ENCODE measurements around the gene SYAP1. TPM values are rescaled to one million over a fixed set of nuclear protein-coding genes. Genes with fewer than 3 reads are reported as not detected.

The SYAP1 gene
- total and polyA plus RNA-seq, 2 of the 8 experiments (the other 6 are each of a cell fraction or from before 2014, with no cell fraction given): 2.9 to 20.3 TPM

DNA sequence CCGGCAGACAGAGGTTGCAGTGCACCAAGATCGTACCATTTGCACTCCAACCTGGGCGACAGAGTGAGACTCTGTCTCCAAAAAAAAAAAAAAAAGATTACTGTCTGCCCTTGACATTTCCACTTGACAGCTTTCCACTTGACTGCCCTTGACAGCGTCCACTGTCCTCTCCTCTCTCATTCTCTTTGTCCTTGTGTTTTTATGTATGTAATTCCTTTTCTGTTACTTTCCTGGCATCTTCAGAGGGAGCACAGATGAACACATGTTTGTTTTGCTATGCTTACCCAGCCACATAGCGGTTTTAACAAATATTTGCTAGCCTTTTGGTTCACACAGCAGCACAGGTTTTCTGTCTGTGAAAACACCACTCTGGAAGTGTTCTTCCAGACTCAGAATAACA is 26.2 kb downstream of the SYAP1 start:
- Histone ChIP-seq H4K20me1 (replicated peaks in 1 of 2; ENCODE audit: control insufficient read depth in 1 of 2, insufficient read depth in 2 of 2, low read length in 2 of 2) (peaks cover 0 to 4% of the 10 kb centered on the region in 2 experiments), H2AFZ (ENCODE audit: low read length) (no peak overlapping the region), H3K56ac (replicated peaks; ENCODE audit: insufficient read length, low read depth, low read length) (no peak overlapping the region), H3K9me3 (ENCODE audit: insufficient read depth in 2 of 2, low read depth in 1 of 2, low read length in 1 of 2) (no peaks in the 10 kb centered on the region), H2AK5ac (ENCODE audit: low read depth, low read length) (no peak overlapping the region), H3K79me2 (ENCODE audit: control insufficient read depth in 1 of 2, insufficient read depth in 2 of 2, low read length in 2 of 2) (no peaks in the 10 kb centered on the region), H3K4me3 (ENCODE audit: extremely low read depth in 1 of 4, insufficient read depth in 2 of 4, low read depth in 3 of 4, low read length in 4 of 4) (no peak overlapping the region), H4K8ac (ENCODE audit: extremely low read depth, insufficient read depth, low read length) (no peak overlapping the region), H3K23me2 (ENCODE audit: low read depth, low read length) (no peaks in the 10 kb centered on the region), H3K4me1 (replicated peaks in 1 of 4; ENCODE audit: control insufficient read depth in 3 of 4, insufficient read depth in 4 of 4, low read length in 3 of 4) (no peaks in the 10 kb centered on the region), H3K79me1 (ENCODE audit: low read depth, low read length) (no peaks in the 10 kb centered on the region), H3K14ac (ENCODE audit: insufficient read length) (no peak overlapping the region), H3K27me3 (replicated peaks in 1 of 4; ENCODE audit: control insufficient read depth in 3 of 4, extremely low read depth in 1 of 4, insufficient read depth in 3 of 4, low read length in 3 of 4) (no peaks in the 10 kb centered on the region), H3K18ac (ENCODE audit: extremely low read depth, low read length) (no peak overlapping the region), H3K23ac (ENCODE audit: insufficient read length) (no peak overlapping the region), H2BK20ac (ENCODE audit: low read length) (no peak overlapping the region), H3K27ac (ENCODE audit: low read depth, low read length) (no peak overlapping the region), H4K91ac (replicated peaks; ENCODE audit: insufficient read length, low read length) (no peak overlapping the region), H2BK15ac (ENCODE audit: low read length) (no peak overlapping the region), H3K9ac (replicated peaks in 1 of 4; ENCODE audit: extremely low read depth in 1 of 4, low read depth in 3 of 4, low read length in 3 of 4) (no peak overlapping the region), H3K36me3 (ENCODE audit: control insufficient read depth in 2 of 4, insufficient read depth in 4 of 4, low read length in 3 of 4) (peaks cover 10 to 50% (median 29%) of the 10 kb centered on the region in 4 experiments; a peak in 6 of 8 replicates), H4K5ac (ENCODE audit: insufficient read length, low read depth, low read length) (no peak overlapping the region), H2BK120ac (replicated peaks; ENCODE audit: low read depth, low read length) (no peak overlapping the region), H3K4me2 (ENCODE audit: insufficient read depth in 1 of 2, low read depth in 2 of 2, low read length in 2 of 2) (no peak overlapping the region), H2BK5ac (ENCODE audit: low read depth, low read length) (no peak overlapping the region), H3K4ac (replicated peaks; ENCODE audit: insufficient read length, low read depth, low read length) (no peak overlapping the region), H2BK12ac (ENCODE audit: low read depth, low read length) (no peak overlapping the region)
- no peak for DNase-seq (ENCODE audit: low read depth in 1 of 2, low spot score in 2 of 2)
- ChIA-PET POLR2A (ENCODE audit: partially characterized antibody) (no interaction called here), CTCF (ENCODE audit: partially characterized antibody) (interaction anchor here (0.6 kb wide), 1 partner anchor 76 kb away, joined by 4 read pairs; no protein-coding TSS in a partner anchor)
- no peak for FAIRE-seq
- WGBS, 2 experiments (ENCODE audit: extremely low coverage in 1 of 2, insufficient coverage in 1 of 2, insufficient read length in 1 of 2, insufficient replicate concordance in 2 of 2, low coverage in 1 of 2, low lambda C conversion rate in 2 of 2, missing lambda C conversion rate in 1 of 2): 95% methylated on average over 3 of the region's 5 CpGs; no CpG with 5 or more reads in 1 of the 2 experiments
- TF ChIP-seq JUND (IDR thresholded peaks at IDR 0.05; ENCODE audit: low read length) (no peak), BRCA1 (IDR thresholded peaks at IDR 0.05; ENCODE audit: low read depth, low read length) (no peak), EP300 (IDR thresholded peaks at IDR 0.05; ENCODE audit: borderline replicate concordance in 1 of 2, low read depth in 2 of 2, low read length in 2 of 2) (no peak), TEAD4 (IDR thresholded peaks at IDR 0.05; ENCODE audit: low read depth, low read length) (no peak), SAP30 (IDR thresholded peaks at IDR 0.05; ENCODE audit: insufficient read depth, insufficient replicate concordance, low read length) (no peak)
